ENCODE results near the gene PAK1.

Gene PAK1

GRCh38 chr11:77320351-77320750, 153.5 kb downstream of the PAK1 start:
- TF ChIP-seq PPARA (CRISPR knock-in tag; IDR thresholded peaks at IDR 0.05; ENCODE audit: borderline replicate concordance) (no peak), ZNF8 (CRISPR knock-in tag; IDR thresholded peaks at IDR 0.05) (no peak), ZNF565 (CRISPR knock-in tag; conservative IDR thresholded peaks at IDR 0.05; ENCODE audit: low read depth) (no peak), TSHZ2 (CRISPR knock-in tag; IDR thresholded peaks at IDR 0.05) (no peak), ZFP30 (CRISPR knock-in tag; IDR thresholded peaks at IDR 0.05) (no peak), POU6F1 (CRISPR knock-in tag; IDR thresholded peaks at IDR 0.05; ENCODE audit: borderline replicate concordance, low read depth) (no peak), ZC3H10 (CRISPR knock-in tag; IDR thresholded peaks at IDR 0.05) (no peak), OSR1 (CRISPR knock-in tag; IDR thresholded peaks at IDR 0.05) (no peak), SNAI2 (CRISPR knock-in tag; IDR thresholded peaks at IDR 0.05) (no peak), ARNTL (CRISPR knock-in tag; IDR thresholded peaks at IDR 0.05; ENCODE audit: borderline replicate concordance, low read depth) (no peak), BACH2 (CRISPR knock-in tag; IDR thresholded peaks at IDR 0.05; ENCODE audit: borderline replicate concordance) (no peak), TCF4 (CRISPR knock-in tag; IDR thresholded peaks at IDR 0.05; ENCODE audit: borderline replicate concordance) (no peak), RARB (CRISPR knock-in tag; IDR thresholded peaks at IDR 0.05) (no peak), GLIS3 (CRISPR knock-in tag; IDR thresholded peaks at IDR 0.05) (no peak), TOX (CRISPR knock-in tag; IDR thresholded peaks at IDR 0.05; ENCODE audit: borderline replicate concordance) (no peak), ZFP3 (CRISPR knock-in tag; IDR thresholded peaks at IDR 0.05) (no peak), ISL1 (CRISPR knock-in tag; IDR thresholded peaks at IDR 0.05) (no peak)
- TF ChIP-seq, protein P1, sequence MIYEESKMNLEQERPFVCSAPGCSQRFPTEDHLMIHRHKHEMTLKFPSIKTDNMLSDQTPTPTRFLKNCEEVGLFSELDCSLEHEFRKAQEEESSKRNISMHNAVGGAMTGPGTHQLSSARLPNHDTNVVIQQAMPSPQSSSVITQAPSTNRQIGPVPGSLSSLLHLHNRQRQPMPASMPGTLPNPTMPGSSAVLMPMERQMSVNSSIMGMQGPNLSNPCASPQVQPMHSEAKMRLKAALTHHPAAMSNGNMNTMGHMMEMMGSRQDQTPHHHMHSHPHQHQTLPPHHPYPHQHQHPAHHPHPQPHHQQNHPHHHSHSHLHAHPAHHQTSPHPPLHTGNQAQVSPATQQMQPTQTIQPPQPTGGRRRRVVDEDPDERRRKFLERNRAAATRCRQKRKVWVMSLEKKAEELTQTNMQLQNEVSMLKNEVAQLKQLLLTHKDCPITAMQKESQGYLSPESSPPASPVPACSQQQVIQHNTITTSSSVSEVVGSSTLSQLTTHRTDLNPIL (CRISPR knock-in tag; IDR thresholded peaks at IDR 0.05; ENCODE audit: low read depth) = no peak
- ATAC-seq = no peak

GRCh38 chr11:77318600-77318999, 155.3 kb downstream of the PAK1 start:
- no peak for ATAC-seq
- TF ChIP-seq, protein P2, sequence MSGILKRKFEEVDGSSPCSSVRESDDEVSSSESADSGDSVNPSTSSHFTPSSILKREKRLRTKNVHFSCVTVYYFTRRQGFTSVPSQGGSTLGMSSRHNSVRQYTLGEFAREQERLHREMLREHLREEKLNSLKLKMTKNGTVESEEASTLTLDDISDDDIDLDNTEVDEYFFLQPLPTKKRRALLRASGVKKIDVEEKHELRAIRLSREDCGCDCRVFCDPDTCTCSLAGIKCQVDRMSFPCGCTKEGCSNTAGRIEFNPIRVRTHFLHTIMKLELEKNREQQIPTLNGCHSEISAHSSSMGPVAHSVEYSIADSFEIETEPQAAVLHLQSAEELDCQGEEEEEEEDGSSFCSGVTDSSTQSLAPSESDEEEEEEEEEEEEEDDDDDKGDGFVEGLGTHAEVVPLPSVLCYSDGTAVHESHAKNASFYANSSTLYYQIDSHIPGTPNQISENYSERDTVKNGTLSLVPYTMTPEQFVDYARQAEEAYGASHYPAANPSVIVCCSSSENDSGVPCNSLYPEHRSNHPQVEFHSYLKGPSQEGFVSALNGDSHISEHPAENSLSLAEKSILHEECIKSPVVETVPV (CRISPR knock-in tag; IDR thresholded peaks at IDR 0.05) = no peak
- TF ChIP-seq BACH2 (CRISPR knock-in tag; IDR thresholded peaks at IDR 0.05; ENCODE audit: borderline replicate concordance) (no peak), TCF4 (CRISPR knock-in tag; IDR thresholded peaks at IDR 0.05; ENCODE audit: borderline replicate concordance) (no peak), RARB (CRISPR knock-in tag; IDR thresholded peaks at IDR 0.05) (no peak), ZNF8 (CRISPR knock-in tag; IDR thresholded peaks at IDR 0.05) (no peak)
- TF ChIP-seq, protein P3, sequence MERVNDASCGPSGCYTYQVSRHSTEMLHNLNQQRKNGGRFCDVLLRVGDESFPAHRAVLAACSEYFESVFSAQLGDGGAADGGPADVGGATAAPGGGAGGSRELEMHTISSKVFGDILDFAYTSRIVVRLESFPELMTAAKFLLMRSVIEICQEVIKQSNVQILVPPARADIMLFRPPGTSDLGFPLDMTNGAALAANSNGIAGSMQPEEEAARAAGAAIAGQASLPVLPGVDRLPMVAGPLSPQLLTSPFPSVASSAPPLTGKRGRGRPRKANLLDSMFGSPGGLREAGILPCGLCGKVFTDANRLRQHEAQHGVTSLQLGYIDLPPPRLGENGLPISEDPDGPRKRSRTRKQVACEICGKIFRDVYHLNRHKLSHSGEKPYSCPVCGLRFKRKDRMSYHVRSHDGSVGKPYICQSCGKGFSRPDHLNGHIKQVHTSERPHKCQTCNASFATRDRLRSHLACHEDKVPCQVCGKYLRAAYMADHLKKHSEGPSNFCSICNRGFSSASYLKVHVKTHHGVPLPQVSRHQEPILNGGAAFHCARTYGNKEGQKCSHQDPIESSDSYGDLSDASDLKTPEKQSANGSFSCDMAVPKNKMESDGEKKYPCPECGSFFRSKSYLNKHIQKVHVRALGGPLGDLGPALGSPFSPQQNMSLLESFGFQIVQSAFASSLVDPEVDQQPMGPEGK (CRISPR knock-in tag; IDR thresholded peaks at IDR 0.05; ENCODE audit: borderline replicate concordance) = no peak

DNA sequence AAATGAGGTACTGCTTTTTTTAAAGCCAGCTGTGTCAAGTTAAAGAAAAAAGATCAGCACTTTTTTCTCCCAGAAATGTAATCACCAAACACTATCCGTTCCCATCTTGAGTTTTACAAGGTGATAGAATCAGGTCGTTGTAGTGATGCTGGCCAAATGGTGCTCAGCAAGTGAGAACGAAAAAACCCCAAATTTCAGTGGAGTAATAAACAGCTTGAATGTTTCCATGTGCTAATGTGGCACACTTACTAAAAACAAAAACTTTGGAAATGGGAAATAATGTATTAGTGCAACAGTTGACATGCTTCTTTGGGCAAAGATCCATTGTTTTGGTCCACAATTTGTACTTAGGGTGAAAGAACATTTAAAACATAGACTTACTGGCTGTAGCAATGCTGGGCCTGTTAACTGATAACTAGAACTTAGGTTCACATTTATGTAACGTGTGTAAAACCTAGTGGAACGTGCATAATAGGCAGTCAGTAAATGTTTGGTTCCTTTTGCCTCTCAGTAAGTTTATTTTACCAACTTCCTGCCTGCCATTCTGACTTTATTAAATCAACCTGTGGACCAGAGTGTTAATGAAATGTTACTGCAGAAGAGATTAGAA, 157.1 kb downstream of the PAK1 start:
- ATAC-seq = no peak

More for the DNA sequence above, 157.1 kb downstream of the PAK1 start:
- TF ChIP-seq ZC3H10 (CRISPR knock-in tag; IDR thresholded peaks at IDR 0.05) (no peak), ESRRG (CRISPR knock-in tag; IDR thresholded peaks at IDR 0.05) (no peak), GLIS3 (CRISPR knock-in tag; IDR thresholded peaks at IDR 0.05) (no peak)
- TF ChIP-seq, protein P2 (CRISPR knock-in tag; IDR thresholded peaks at IDR 0.05) = no peak

All from SK-N-SH treated with all-trans-retinoic acid at 6 μM for 48 hours (cell line).